GM06990 (cell line): ENCODE data around the gene SSTR4.

Experiments used
- DNase-seq: peaks from one replicate; pipeline ENCODE4 v3.0.0-alpha.2; 2011; ENCODE audit not compliant: insufficient read length; ENCODE audit errors: extremely low read depth
- H3K27me3 ChIP-seq: replicated peaks from 2 replicates; pipeline ENCODE4 v1.6.0; 2011; ENCODE audit warnings: low read length; ENCODE audit not compliant: control insufficient read depth, insufficient read depth
- H3K36me3 ChIP-seq: 2 replicates; pipeline ENCODE4 v1.5.1; 2011; ENCODE audit warnings: low read length; ENCODE audit not compliant: control insufficient read depth, insufficient read depth
- H3K4me3 ChIP-seq: replicated peaks from 2 replicates; pipeline ENCODE4 v1.5.1; 2011; ENCODE audit warnings: low read depth, mild to moderate bottlenecking, control low read depth, low read length
- CTCF ChIP-seq: IDR thresholded peaks from 2 replicates; pipeline ENCODE4 v1.5.1; 2011; ENCODE audit warnings: low read length, control low read depth, mild to moderate bottlenecking, inconsistent platforms; ENCODE audit not compliant: insufficient read depth, poor library complexity, severe bottlenecking

Gene SSTR4

GRCh38 chr20:23050076-23050838 lies 15.1 kb downstream of the SSTR4 start:
- DNase-seq, result peak; percentile 22
- H3K36me3 ChIP-seq, result no peaks in the 10 kb centered on the region
- peaks cover 2% of the 10 kb centered on the region; the same call in 1 of the 2 replicates for H3K27me3 ChIP-seq
- H3K4me3 ChIP-seq, result peak overlapping the region; percentile 44
- TF ChIP-seq CTCF, result no peak

GRCh38 chr20:23050847-23051627 lies 15.9 kb downstream of the SSTR4 start:
- no peaks in the 10 kb centered on the region for H3K36me3 ChIP-seq
- peak; percentile 77 for TF ChIP-seq CTCF
- DNase-seq, result peak; percentile 41
- peaks cover 2% of the 10 kb centered on the region; the same call in 1 of the 2 replicates for H3K27me3 ChIP-seq
- H3K4me3 ChIP-seq, result peak overlapping the region; percentile 32; the same call in 1 of the 2 replicates

DNA sequence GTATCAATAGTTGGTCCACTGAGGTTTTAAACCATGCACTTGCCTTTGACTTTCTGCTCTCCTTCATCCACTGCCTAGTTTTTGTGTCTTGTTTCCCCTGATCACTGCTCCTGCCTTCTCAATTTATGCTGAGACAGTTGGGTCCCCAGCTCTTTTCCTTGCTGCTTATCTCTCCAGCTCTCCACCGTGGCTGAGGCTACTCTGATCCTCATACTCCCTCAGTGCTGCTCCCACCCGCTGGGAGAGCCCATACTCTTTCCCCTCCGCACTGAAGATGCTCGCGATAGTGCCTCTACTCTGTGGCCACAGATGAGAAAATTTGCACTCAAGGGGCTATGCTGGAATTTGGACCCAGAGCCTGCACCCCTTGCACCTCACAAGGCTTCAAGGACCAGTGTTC lies 17.8 kb downstream of the SSTR4 start:
- no peak overlapping the region for H3K4me3 ChIP-seq
- DNase-seq, result no peak
- no peaks in the 10 kb centered on the region for H3K36me3 ChIP-seq
- TF ChIP-seq CTCF, result no peak
- peaks cover 2% of the 10 kb centered on the region; the same call in 1 of the 2 replicates for H3K27me3 ChIP-seq

GRCh38 chr20:23058240-23058639 lies 23.1 kb downstream of the SSTR4 start:
- H3K27me3 ChIP-seq, result no peaks in the 10 kb centered on the region
- no peak for TF ChIP-seq CTCF
- no peak overlapping the region for H3K4me3 ChIP-seq
- no peaks in the 10 kb centered on the region for H3K36me3 ChIP-seq
- DNase-seq, result no peak

DNA sequence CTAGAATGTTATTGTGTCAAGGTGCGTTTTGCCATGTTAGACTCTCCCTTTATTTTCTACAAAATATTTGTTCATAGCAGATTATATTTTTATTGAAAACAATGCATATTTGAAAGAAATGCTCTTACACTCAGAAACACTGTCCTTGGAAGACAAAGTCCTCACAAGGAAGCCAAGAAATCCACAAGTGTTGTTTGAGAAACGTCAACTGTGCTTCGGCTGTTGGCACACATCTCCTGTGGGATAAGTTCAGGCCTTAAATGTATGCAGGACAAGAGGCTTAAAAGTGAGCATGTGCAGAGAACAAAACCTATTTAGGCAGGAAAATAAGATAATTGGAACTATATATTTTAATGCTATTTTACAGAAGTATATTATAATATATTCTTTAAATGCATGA lies 23.9 kb downstream of the SSTR4 start:
- TF ChIP-seq CTCF, result no peak
- no peak overlapping the region for H3K4me3 ChIP-seq
- H3K36me3 ChIP-seq, result no peaks in the 10 kb centered on the region

More for the DNA sequence above, 23.9 kb downstream of the SSTR4 start:
- no peak for DNase-seq
- H3K27me3 ChIP-seq, result no peaks in the 10 kb centered on the region
